Keratinocyte (primary cell): ENCODE data around the gene SREBF2. TPM values are rescaled to one million over a fixed set of nuclear protein-coding genes. Genes with fewer than 3 reads are reported as not detected.

Experiments
- DNase-seq: peaks from one replicate; pipeline ENCODE4 v3.0.0-alpha.2; 2011; ENCODE audit warnings: low read depth, missing footprints, low spot score
- FAIRE-seq: peaks from 2 replicates; lab custom pipeline; 2011; peaks lifted over from hg19 to GRCh38; lab: Jason Lieb, UNC
- H2AFZ ChIP-seq: 2 replicates; pipeline ENCODE4 v1.6.0; 2012; ENCODE audit warnings: low read length, control low read depth, inconsistent platforms; ENCODE audit not compliant: control insufficient read depth
- H3K27ac ChIP-seq: 2 replicates; pipeline ENCODE4 v1.5.1; 2011; ENCODE audit warnings: low read length; ENCODE audit not compliant: control insufficient read depth, insufficient read depth
- H3K27me3 ChIP-seq: 3 replicates; pipeline ENCODE4 v1.6.0; 2011; ENCODE audit warnings: low read length; ENCODE audit not compliant: control insufficient read depth, insufficient read depth; ENCODE audit errors: extremely low read depth
- H3K36me3 ChIP-seq, 2 experiments: 2 replicates in 1 of 2; 3 replicates in 1 of 2; pipeline ENCODE4 v1.5.1; 2011; ENCODE audit warnings: low read length in 2 of 2, mild to moderate bottlenecking in 1 of 2; ENCODE audit not compliant: control insufficient read depth in 2 of 2, insufficient read depth in 2 of 2; ENCODE audit errors: extremely low read depth in 1 of 2
- H3K4me1 ChIP-seq: 3 replicates; pipeline ENCODE4 v1.5.1; 2011; ENCODE audit warnings: low read length; ENCODE audit not compliant: control insufficient read depth, insufficient read depth; ENCODE audit errors: extremely low read depth
- H3K4me2 ChIP-seq: 3 replicates; pipeline ENCODE4 v1.6.0; 2011; ENCODE audit warnings: low read depth, low read length; ENCODE audit not compliant: control insufficient read depth, insufficient read depth; ENCODE audit errors: extremely low read depth
- H3K4me3 ChIP-seq, 3 experiments: fragments of 200-600 bp in 1 of 3; sonication (generic) in 1 of 3; 2 replicates in 2 of 3; 3 replicates in 1 of 3; pipeline ENCODE4 v1.5.1; 2011 to 2016; ENCODE audit warnings: low read length in 3 of 3, mild to moderate bottlenecking in 3 of 3, control low read depth in 2 of 3, inconsistent platforms in 1 of 3, low read depth in 1 of 3, mixed read lengths in 1 of 3, mixed run types in 1 of 3, moderate library complexity in 1 of 3; ENCODE audit not compliant: control insufficient read depth in 2 of 3, insufficient read depth in 2 of 3; ENCODE audit errors: extremely low read depth in 1 of 3
- H3K79me2 ChIP-seq: 2 replicates; pipeline ENCODE4 v1.6.0; 2012; ENCODE audit warnings: low read length; ENCODE audit not compliant: control insufficient read depth, insufficient read depth
- H3K9ac ChIP-seq: 3 replicates; pipeline ENCODE4 v1.6.0; 2011; ENCODE audit warnings: low read length; ENCODE audit not compliant: control insufficient read depth, insufficient read depth; ENCODE audit errors: extremely low read depth
- H3K9me1 ChIP-seq: 3 replicates; pipeline ENCODE4 v1.6.0; 2011; ENCODE audit warnings: low read length; ENCODE audit not compliant: control insufficient read depth, insufficient read depth; ENCODE audit errors: extremely low read depth
- H3K9me3 ChIP-seq: 2 replicates; pipeline ENCODE4 v1.5.1; 2012; ENCODE audit warnings: low read depth, low read length; ENCODE audit not compliant: control insufficient read depth
- H4K20me1 ChIP-seq: 3 replicates; pipeline ENCODE4 v1.6.0; 2011; ENCODE audit warnings: low read length; ENCODE audit not compliant: control insufficient read depth, insufficient read depth; ENCODE audit errors: extremely low read depth
- CTCF ChIP-seq, 3 experiments: IDR thresholded peaks in 1 of 3; conservative IDR thresholded peaks in 1 of 3; optimal IDR thresholded peaks in 1 of 3; 2 replicates in 2 of 3; 3 replicates in 1 of 3; pipeline versions ENCODE3 to v1.5.1; 2011; ENCODE audit warnings: low read length in 3 of 3, mild to moderate bottlenecking in 3 of 3, moderate library complexity in 2 of 3, control low read depth in 1 of 3, inconsistent platforms in 1 of 3; ENCODE audit not compliant: insufficient read depth in 2 of 3; ENCODE audit errors: extremely low read depth in 1 of 3
- EZH2 ChIP-seq: IDR thresholded peaks from one replicate; pipeline ENCODE4 v1.6.1; 2012; ENCODE audit warnings: inconsistent platforms, mild to moderate bottlenecking, low read length, moderate library complexity
- dilution Hi-C: fragments of 300-500 bp; cut with MboI; formaldehyde crosslinking; loops from one replicate; pipeline ENCODE4 v1.7.0; 2020; ENCODE audit warnings: low sequenced_read_pairs; ENCODE audit not compliant: extremely low pct_ligation_motif_present
- polyA plus RNA-seq, 5 experiments: library from polyadenylated mRNA; depleted of rRNA in 3 of 5; stranded (reverse) in 3 of 5; stranded (forward) in 1 of 5; unstranded in 1 of 5; fragments of >200 nt; gene quantifications; 1 replicate in 1 of 5; 2 replicates in 3 of 5; 3 replicates in 1 of 5; pipeline versions ENCODE4 v1.2.1 to v1.2.3, GENCODE V29; 2011 to 2012; ENCODE audit warnings: missing spikeins in 2 of 5, low read depth in 1 of 5, low replicate concordance in 1 of 5

SREBF2 gene
- polyA plus RNA-seq, 1 donor (not counting 4 experiments of a cell fraction or from before 2014, with no cell fraction given) = 57.5 TPM

GRCh38 chr22:41922940-41923594 lies 90.2 kb downstream of the SREBF2 start:
- Histone ChIP-seq H3K9me1 (no peaks in the 10 kb centered on the region), H3K36me3 (no peaks in the 10 kb centered on the region), H3K9me3 (no peaks in the 10 kb centered on the region), H3K27me3 (peaks cover 25% of the 10 kb centered on the region), H2AFZ (no peak overlapping the region), H3K79me2 (no peaks in the 10 kb centered on the region), H3K27ac (no peak overlapping the region), H3K4me2 (no peak overlapping the region), H3K4me1 (peaks cover 11% of the 10 kb centered on the region), H4K20me1 (no peaks in the 10 kb centered on the region), H3K4me3 (no peak overlapping the region), H3K9ac (no peak overlapping the region)
- DNase-seq (no peak), FAIRE-seq (no peak)
- no peak for TF ChIP-seq EZH2
- TF ChIP-seq CTCF (optimal IDR thresholded peaks at IDR 0.05 in 1 of 3, IDR thresholded peaks at IDR 0.05 in 1 of 3, conservative IDR thresholded peaks at IDR 0.05 in 1 of 3; ENCODE audit: extremely low read depth in 1 of 3, insufficient read depth in 2 of 3, low read length in 3 of 3) = no peak
- dilution Hi-C loops = no loop called here

- no peak for FAIRE-seq
- Histone ChIP-seq H3K4me1 (peaks cover 8% of the 10 kb centered on the region), H3K4me3 (no peak overlapping the region), H4K20me1 (no peaks in the 10 kb centered on the region), H2AFZ (no peak overlapping the region), H3K9ac (no peak overlapping the region), H3K79me2 (no peaks in the 10 kb centered on the region), H3K36me3 (no peaks in the 10 kb centered on the region), H3K9me1 (no peaks in the 10 kb centered on the region), H3K27me3 (peaks cover 25% of the 10 kb centered on the region), H3K9me3 (no peaks in the 10 kb centered on the region), H3K4me2 (no peak overlapping the region), H3K27ac (no peak overlapping the region)
- TF ChIP-seq EZH2 = no peak
- no peak for TF ChIP-seq CTCF (optimal IDR thresholded peaks at IDR 0.05 in 1 of 3, IDR thresholded peaks at IDR 0.05 in 1 of 3, conservative IDR thresholded peaks at IDR 0.05 in 1 of 3; ENCODE audit: extremely low read depth in 1 of 3, insufficient read depth in 2 of 3, low read length in 3 of 3)
- dilution Hi-C loops = no loop called here
- no peak for DNase-seq
Observed at GRCh38 chr22:41923595-41924276, 90.8 kb downstream of the SREBF2 start.
